Esophagus muscularis mucosa (tissue), 3 donors: ENCODE measurements around the gene INPP5F.

Source experiments
- POLR2A ChIP-seq: fragments of 450-650 bp; IDR thresholded peaks from one replicate; pipeline ENCODE4 v1.6.1; 2017; ENCODE audit warnings: antibody characterized with exemption, moderate library complexity, mild to moderate bottlenecking, low read depth
- POLR2AphosphoS5 ChIP-seq, 2 donors: sonication (generic); formaldehyde crosslinking; IDR thresholded peaks; one replicate each; pipeline ENCODE4 v1.6.1; 2017; ENCODE audit warnings: antibody characterized with exemption in 2 of 2
- TF ChIP-seq, protein P1 (sequence below), 3 experiments: fragments of 200-600 bp in 2 of 3; fragments of 450-650 bp in 1 of 3; sonication (generic) in 2 of 3; IDR thresholded peaks; one replicate each; pipeline ENCODE4 v1.5.1; 2017 to 2019; ENCODE audit warnings: antibody characterized with exemption in 3 of 3, mild to moderate bottlenecking in 2 of 3, moderate library complexity in 1 of 3

DNA sequence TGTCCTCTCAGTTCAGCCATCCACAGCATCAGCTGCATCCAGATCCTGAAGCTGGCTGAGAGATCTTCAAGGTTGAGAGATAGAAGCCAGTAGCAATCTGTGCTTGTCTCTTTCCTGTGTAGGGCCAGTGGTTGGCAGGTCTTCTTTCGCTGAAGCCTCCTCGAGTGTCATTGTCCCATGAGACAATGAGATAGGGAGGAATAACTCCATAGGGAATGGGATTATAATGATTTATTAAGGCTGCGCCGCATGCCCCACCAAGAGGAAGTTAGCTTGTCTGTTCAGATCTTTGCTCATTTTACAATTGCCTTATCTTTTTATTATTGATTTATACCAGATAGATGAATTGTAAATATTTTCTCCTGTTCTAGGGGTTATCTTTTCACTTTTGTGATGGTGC lies 85.3 kb downstream of the INPP5F start:
- TF ChIP-seq, protein P1, sequence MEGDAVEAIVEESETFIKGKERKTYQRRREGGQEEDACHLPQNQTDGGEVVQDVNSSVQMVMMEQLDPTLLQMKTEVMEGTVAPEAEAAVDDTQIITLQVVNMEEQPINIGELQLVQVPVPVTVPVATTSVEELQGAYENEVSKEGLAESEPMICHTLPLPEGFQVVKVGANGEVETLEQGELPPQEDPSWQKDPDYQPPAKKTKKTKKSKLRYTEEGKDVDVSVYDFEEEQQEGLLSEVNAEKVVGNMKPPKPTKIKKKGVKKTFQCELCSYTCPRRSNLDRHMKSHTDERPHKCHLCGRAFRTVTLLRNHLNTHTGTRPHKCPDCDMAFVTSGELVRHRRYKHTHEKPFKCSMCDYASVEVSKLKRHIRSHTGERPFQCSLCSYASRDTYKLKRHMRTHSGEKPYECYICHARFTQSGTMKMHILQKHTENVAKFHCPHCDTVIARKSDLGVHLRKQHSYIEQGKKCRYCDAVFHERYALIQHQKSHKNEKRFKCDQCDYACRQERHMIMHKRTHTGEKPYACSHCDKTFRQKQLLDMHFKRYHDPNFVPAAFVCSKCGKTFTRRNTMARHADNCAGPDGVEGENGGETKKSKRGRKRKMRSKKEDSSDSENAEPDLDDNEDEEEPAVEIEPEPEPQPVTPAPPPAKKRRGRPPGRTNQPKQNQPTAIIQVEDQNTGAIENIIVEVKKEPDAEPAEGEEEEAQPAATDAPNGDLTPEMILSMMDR (IDR thresholded peaks at IDR 0.05) = no peak
- TF ChIP-seq POLR2A = no peak
- TF ChIP-seq POLR2AphosphoS5 (IDR thresholded peaks at IDR 0.05) = no peak
